Endothelial cell of umbilical vein (primary cell): ENCODE data around the gene KIF22.

Experiments used
- CTCF ChIP-seq, 2 donors: IDR thresholded peaks; 1 replicate in 1 of 2; 2 replicates in 1 of 2; pipeline ENCODE4 v1.5.1; 2011; ENCODE audit warnings: low read length in 2 of 2, mild to moderate bottlenecking in 2 of 2, moderate library complexity in 2 of 2, control low read depth in 1 of 2, inconsistent platforms in 1 of 2, low read depth in 1 of 2; ENCODE audit not compliant: insufficient read depth in 1 of 2; ENCODE audit errors: extremely low read depth in 1 of 2
- GATA2 ChIP-seq: IDR thresholded peaks from 2 replicates; pipeline ENCODE4 v1.7.0; 2011; ENCODE audit warnings: low read depth, mild to moderate bottlenecking, moderate library complexity, mixed read lengths, low read length; ENCODE audit not compliant: insufficient read length, insufficient read depth
- POLR2A ChIP-seq: IDR thresholded peaks from 2 replicates; pipeline ENCODE4 v1.6.1; 2012; ENCODE audit warnings: low read depth, mild to moderate bottlenecking, control low read depth, low read length
- POLR2AphosphoS5 ChIP-seq: IDR thresholded peaks from 2 replicates; pipeline ENCODE4 v1.6.1; 2012; ENCODE audit warnings: low read depth, mild to moderate bottlenecking, control low read depth, low read length, moderate library complexity; ENCODE audit not compliant: insufficient read depth

GRCh38 chr16:29807426-29808218 is 17.1 kb downstream of the KIF22 start:
- TF ChIP-seq CTCF (IDR thresholded peaks at IDR 0.05; ENCODE audit: extremely low read depth in 1 of 2, insufficient read depth in 1 of 2, low read depth in 1 of 2, low read length in 2 of 2) (peak; percentile 57 to 79), POLR2AphosphoS5 (peak; percentile 77), POLR2A (peak; percentile 87), GATA2 (no peak)
